Nephron progenitor cell (in vitro differentiated cells): ENCODE data around the gene HDGF.

Experiments used
- DNase-seq: peaks from one replicate; pipeline ENCODE4 v3.0.0; 2021
- H3K27ac Mint-ChIP-seq: 2 replicates; pipeline ENCODE4 v1.8.0; 2021; ENCODE audit warnings: mild to moderate bottlenecking, moderate library complexity, mixed read lengths
- H3K27me3 Mint-ChIP-seq: 2 replicates; pipeline ENCODE4 v1.8.0; 2021; ENCODE audit warnings: mild to moderate bottlenecking, low read depth, mixed read lengths; ENCODE audit not compliant: poor library complexity
- H3K36me3 Mint-ChIP-seq: 2 replicates; pipeline ENCODE4 v1.8.0; 2021; ENCODE audit warnings: low read depth, mixed read lengths
- H3K4me1 Mint-ChIP-seq: 2 replicates; pipeline ENCODE4 v1.8.0; 2021; ENCODE audit warnings: mixed read lengths
- H3K4me3 Mint-ChIP-seq: 2 replicates; pipeline ENCODE4 v1.8.0; 2021; ENCODE audit warnings: mild to moderate bottlenecking, moderate library complexity, mixed read lengths
- H3K9me3 Mint-ChIP-seq: 2 replicates; pipeline ENCODE4 v1.8.0; 2021; ENCODE audit warnings: mild to moderate bottlenecking, moderate library complexity, mixed read lengths
- CTCF ChIP-seq: fragments of 200-600 bp; sonication (generic); IDR thresholded peaks from 2 replicates; pipeline ENCODE4 v1.5.0; 2021; ENCODE audit warnings: antibody characterized with exemption

Gene HDGF

GRCh38 chr1:156745881-156746280 lies 5.6 kb downstream of the HDGF start:
- no peak for DNase-seq
- Mint-ChIP-seq H3K4me3 (peak overlapping the region; percentile 96), H3K36me3 (peaks cover 29% of the 10 kb centered on the region), H3K4me1 (peaks cover 81% of the 10 kb centered on the region), H3K9me3 (no peaks in the 10 kb centered on the region), H3K27me3 (no peaks in the 10 kb centered on the region), H3K27ac (peak overlapping the region; percentile 100)
- no peak for TF ChIP-seq CTCF

GRCh38 chr1:156744786-156745419 lies 6.6 kb downstream of the HDGF start:
- no peak for DNase-seq
- H3K36me3 Mint-ChIP-seq: peaks cover 29% of the 10 kb centered on the region
- H3K9me3 Mint-ChIP-seq: no peaks in the 10 kb centered on the region
- H3K4me3 Mint-ChIP-seq: no peak overlapping the region
- TF ChIP-seq CTCF: no peak
- H3K4me1 Mint-ChIP-seq: peaks cover 80% of the 10 kb centered on the region
- H3K27me3 Mint-ChIP-seq: no peaks in the 10 kb centered on the region
- H3K27ac Mint-ChIP-seq: peak overlapping the region; percentile 95

- Mint-ChIP-seq H3K4me3 (no peak overlapping the region), H3K4me1 (peaks cover 75% of the 10 kb centered on the region), H3K9me3 (no peaks in the 10 kb centered on the region), H3K27ac (peak overlapping the region; percentile 95), H3K36me3 (peaks cover 29% of the 10 kb centered on the region), H3K27me3 (no peaks in the 10 kb centered on the region)
- no peak for DNase-seq
- no peak for TF ChIP-seq CTCF
Observed at GRCh38 chr1:156744344-156744743, 7.1 kb downstream of the HDGF start.

- H3K9me3 Mint-ChIP-seq: no peaks in the 10 kb centered on the region
- H3K27ac Mint-ChIP-seq: peak overlapping the region; percentile 99
- peaks cover 30% of the 10 kb centered on the region for H3K36me3 Mint-ChIP-seq
- H3K4me3 Mint-ChIP-seq: peak overlapping the region; percentile 28
- no peak for TF ChIP-seq CTCF
- no peaks in the 10 kb centered on the region for H3K27me3 Mint-ChIP-seq
- H3K4me1 Mint-ChIP-seq: peaks cover 75% of the 10 kb centered on the region
- no peak for DNase-seq
Observed at GRCh38 chr1:156743367-156744302, 7.8 kb downstream of the HDGF start.

GRCh38 chr1:156742801-156743200 lies 8.7 kb downstream of the HDGF start:
- Mint-ChIP-seq H3K27ac (peak overlapping the region; percentile 99), H3K4me3 (no peak overlapping the region), H3K27me3 (no peaks in the 10 kb centered on the region), H3K9me3 (no peaks in the 10 kb centered on the region), H3K36me3 (peaks cover 35% of the 10 kb centered on the region), H3K4me1 (peaks cover 67% of the 10 kb centered on the region)
- no peak for TF ChIP-seq CTCF
- DNase-seq: no peak
